GM12872 (cell line): Measurements from ENCODE around the gene APRT.

Experiments
- CTCF ChIP-seq: IDR thresholded peaks from 3 replicates; pipeline ENCODE4 v1.5.1; 2011; ENCODE audit warnings: low read depth, mild to moderate bottlenecking, low read length, moderate library complexity; ENCODE audit not compliant: insufficient read depth

The APRT gene

GRCh38 chr16:88803264-88803987 is 8.3 kb downstream of the APRT start, which contains the start of gene CDT1:
CDT1 (plus strand) TSS chr16:88803789; CDS start chr16:88803832, 43 bp downstream.
- TF ChIP-seq CTCF: no peak

GRCh38 chr16:88800277-88800592 is 11.5 kb downstream of the APRT start:
- TF ChIP-seq CTCF: no peak

GRCh38 chr16:88799569-88800276 is 12.0 kb downstream of the APRT start:
- TF ChIP-seq CTCF: no peak

- no peak for TF ChIP-seq CTCF
Measured at GRCh38 chr16:88798772-88799455, 12.8 kb downstream of the APRT start.

GRCh38 chr16:88798073-88798472 is 13.7 kb downstream of the APRT start:
- TF ChIP-seq CTCF: no peak

- TF ChIP-seq CTCF: no peak
Measured at GRCh38 chr16:88796278-88796677, 15.4 kb downstream of the APRT start.

- no peak for TF ChIP-seq CTCF
Measured at GRCh38 chr16:88793251-88793954, 18.3 kb downstream of the APRT start.
